HEK293 (cell line): Measurements from ENCODE around the gene KIRREL3.

Experiments
- KLF16 ChIP-seq: fragments of 450-650 bp; formaldehyde crosslinking; IDR thresholded peaks from 2 replicates; pipeline ENCODE4 v1.5.1; 2017; ENCODE audit warnings: missing biosample characterization, missing genetic modification characterization
- ZBTB7A ChIP-seq: fragments of 450-650 bp; formaldehyde crosslinking; IDR thresholded peaks from 2 replicates; pipeline ENCODE4 v1.5.1; 2016; ENCODE audit warnings: low read depth, missing biosample characterization, missing genetic modification characterization
- ZEB2 ChIP-seq: fragments of 450-650 bp; formaldehyde crosslinking; IDR thresholded peaks from 2 replicates; pipeline ENCODE4 v1.5.1; 2016; ENCODE audit warnings: missing biosample characterization, missing genetic modification characterization
- ZFHX2 ChIP-seq: fragments of 450-650 bp; formaldehyde crosslinking; conservative IDR thresholded peaks from 2 replicates; pipeline ENCODE4 v1.5.1; 2016; ENCODE audit warnings: missing biosample characterization, missing genetic modification characterization
- ZNF202 ChIP-seq: fragments of 450-650 bp; formaldehyde crosslinking; IDR thresholded peaks from 2 replicates; pipeline ENCODE4 v1.5.1; 2016; ENCODE audit warnings: missing biosample characterization, missing genetic modification characterization, borderline replicate concordance
- ZNF513 ChIP-seq: fragments of 450-650 bp; IDR thresholded peaks from 2 replicates; pipeline ENCODE4 v1.5.1; 2018; ENCODE audit warnings: missing biosample characterization, missing genetic modification characterization
- TF ChIP-seq, protein P1 (sequence below): fragments of 450-650 bp; formaldehyde crosslinking; IDR thresholded peaks from 2 replicates; pipeline ENCODE4 v1.5.1; 2016; ENCODE audit warnings: missing biosample characterization, missing genetic modification characterization
- TF ChIP-seq, protein P2 (sequence below): fragments of 450-650 bp; formaldehyde crosslinking; IDR thresholded peaks from 2 replicates; pipeline ENCODE4 v1.5.1; 2016; ENCODE audit warnings: missing biosample characterization, missing genetic modification characterization

- TF ChIP-seq, protein P1, sequence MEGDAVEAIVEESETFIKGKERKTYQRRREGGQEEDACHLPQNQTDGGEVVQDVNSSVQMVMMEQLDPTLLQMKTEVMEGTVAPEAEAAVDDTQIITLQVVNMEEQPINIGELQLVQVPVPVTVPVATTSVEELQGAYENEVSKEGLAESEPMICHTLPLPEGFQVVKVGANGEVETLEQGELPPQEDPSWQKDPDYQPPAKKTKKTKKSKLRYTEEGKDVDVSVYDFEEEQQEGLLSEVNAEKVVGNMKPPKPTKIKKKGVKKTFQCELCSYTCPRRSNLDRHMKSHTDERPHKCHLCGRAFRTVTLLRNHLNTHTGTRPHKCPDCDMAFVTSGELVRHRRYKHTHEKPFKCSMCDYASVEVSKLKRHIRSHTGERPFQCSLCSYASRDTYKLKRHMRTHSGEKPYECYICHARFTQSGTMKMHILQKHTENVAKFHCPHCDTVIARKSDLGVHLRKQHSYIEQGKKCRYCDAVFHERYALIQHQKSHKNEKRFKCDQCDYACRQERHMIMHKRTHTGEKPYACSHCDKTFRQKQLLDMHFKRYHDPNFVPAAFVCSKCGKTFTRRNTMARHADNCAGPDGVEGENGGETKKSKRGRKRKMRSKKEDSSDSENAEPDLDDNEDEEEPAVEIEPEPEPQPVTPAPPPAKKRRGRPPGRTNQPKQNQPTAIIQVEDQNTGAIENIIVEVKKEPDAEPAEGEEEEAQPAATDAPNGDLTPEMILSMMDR (tag by site-specific recombination) = no peak
- TF ChIP-seq KLF16 (no peak), ZBTB7A (tag by site-specific recombination) (no peak), ZEB2 (tag by site-specific recombination) (no peak), ZNF513 (tag by site-specific recombination) (no peak), ZNF202 (tag by site-specific recombination) (no peak), ZFHX2 (tag by site-specific recombination) (no peak)
- TF ChIP-seq, protein P2, sequence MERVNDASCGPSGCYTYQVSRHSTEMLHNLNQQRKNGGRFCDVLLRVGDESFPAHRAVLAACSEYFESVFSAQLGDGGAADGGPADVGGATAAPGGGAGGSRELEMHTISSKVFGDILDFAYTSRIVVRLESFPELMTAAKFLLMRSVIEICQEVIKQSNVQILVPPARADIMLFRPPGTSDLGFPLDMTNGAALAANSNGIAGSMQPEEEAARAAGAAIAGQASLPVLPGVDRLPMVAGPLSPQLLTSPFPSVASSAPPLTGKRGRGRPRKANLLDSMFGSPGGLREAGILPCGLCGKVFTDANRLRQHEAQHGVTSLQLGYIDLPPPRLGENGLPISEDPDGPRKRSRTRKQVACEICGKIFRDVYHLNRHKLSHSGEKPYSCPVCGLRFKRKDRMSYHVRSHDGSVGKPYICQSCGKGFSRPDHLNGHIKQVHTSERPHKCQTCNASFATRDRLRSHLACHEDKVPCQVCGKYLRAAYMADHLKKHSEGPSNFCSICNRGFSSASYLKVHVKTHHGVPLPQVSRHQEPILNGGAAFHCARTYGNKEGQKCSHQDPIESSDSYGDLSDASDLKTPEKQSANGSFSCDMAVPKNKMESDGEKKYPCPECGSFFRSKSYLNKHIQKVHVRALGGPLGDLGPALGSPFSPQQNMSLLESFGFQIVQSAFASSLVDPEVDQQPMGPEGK (tag by site-specific recombination) = no peak
Observed at GRCh38 chr11:126431401-126432064, 569.0 kb downstream of the KIRREL3 start.
